ENCODE measurements around the gene CST3.

DNA sequence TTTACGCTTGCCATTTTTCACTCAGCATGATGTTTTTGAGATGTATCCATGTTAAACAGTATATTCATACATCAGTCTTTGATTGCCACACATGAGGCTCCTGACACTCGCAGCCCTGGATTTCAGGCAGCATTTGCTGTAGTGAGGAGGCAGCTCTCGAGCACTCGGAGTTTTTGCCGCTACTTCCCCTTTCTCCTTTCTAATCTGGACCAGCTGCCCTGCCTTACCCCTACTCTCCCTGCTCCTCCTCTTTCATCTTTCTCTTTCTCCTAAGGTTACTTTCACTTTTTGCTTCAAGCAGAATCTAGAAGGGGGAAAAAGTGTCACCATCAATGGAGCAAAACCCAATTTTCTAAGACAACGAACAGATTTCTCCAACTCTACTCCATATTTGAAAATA, 5.9 kb upstream of the CST3 start:
- TF ChIP-seq, protein P1, sequence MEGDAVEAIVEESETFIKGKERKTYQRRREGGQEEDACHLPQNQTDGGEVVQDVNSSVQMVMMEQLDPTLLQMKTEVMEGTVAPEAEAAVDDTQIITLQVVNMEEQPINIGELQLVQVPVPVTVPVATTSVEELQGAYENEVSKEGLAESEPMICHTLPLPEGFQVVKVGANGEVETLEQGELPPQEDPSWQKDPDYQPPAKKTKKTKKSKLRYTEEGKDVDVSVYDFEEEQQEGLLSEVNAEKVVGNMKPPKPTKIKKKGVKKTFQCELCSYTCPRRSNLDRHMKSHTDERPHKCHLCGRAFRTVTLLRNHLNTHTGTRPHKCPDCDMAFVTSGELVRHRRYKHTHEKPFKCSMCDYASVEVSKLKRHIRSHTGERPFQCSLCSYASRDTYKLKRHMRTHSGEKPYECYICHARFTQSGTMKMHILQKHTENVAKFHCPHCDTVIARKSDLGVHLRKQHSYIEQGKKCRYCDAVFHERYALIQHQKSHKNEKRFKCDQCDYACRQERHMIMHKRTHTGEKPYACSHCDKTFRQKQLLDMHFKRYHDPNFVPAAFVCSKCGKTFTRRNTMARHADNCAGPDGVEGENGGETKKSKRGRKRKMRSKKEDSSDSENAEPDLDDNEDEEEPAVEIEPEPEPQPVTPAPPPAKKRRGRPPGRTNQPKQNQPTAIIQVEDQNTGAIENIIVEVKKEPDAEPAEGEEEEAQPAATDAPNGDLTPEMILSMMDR (IDR thresholded peaks at IDR 0.05; ENCODE audit: borderline replicate concordance, extremely low read depth, low read length, poor library complexity, severe bottlenecking) = no peak
- TF ChIP-seq EZH2 (IDR thresholded peaks at IDR 0.05; ENCODE audit: borderline replicate concordance, low read depth, low read length, severe bottlenecking) = no peak

Measured in DND-41 (cell line).